Memory B cell (primary cell): ENCODE results near the gene DBH.

ENCODE experiments used
- ATAC-seq: fragments of 150-1000 bp; cut with Tn5 transposase; 2 replicates; pipeline ENCODE4 v1.10.0; 2021; ENCODE audit warnings: low read depth, mild to moderate bottlenecking, moderate library complexity
- DNase-seq, 2 donors: peaks; one replicate each; pipeline ENCODE4 v3.0.0; 2022; ENCODE audit warnings: low spot score in 2 of 2
- H3K27ac Mint-ChIP-seq: one replicate; pipeline ENCODE4 v1.8.0; 2022; ENCODE audit warnings: mild to moderate bottlenecking, moderate library complexity, mixed read lengths
- H3K27me3 Mint-ChIP-seq: one replicate; pipeline ENCODE4 v1.8.0; 2022; ENCODE audit warnings: mixed read lengths
- H3K36me3 Mint-ChIP-seq: one replicate; pipeline ENCODE4 v1.8.0; 2022; ENCODE audit warnings: mild to moderate bottlenecking, mixed read lengths
- H3K4me1 Mint-ChIP-seq: one replicate; pipeline ENCODE4 v1.8.0; 2022; ENCODE audit warnings: mixed read lengths
- H3K4me3 Mint-ChIP-seq: one replicate; pipeline ENCODE4 v1.8.0; 2022; ENCODE audit warnings: mild to moderate bottlenecking, moderate library complexity, mixed read lengths
- H3K9me3 Mint-ChIP-seq: one replicate; pipeline ENCODE4 v1.8.0; 2022; ENCODE audit warnings: mixed read lengths

DBH gene

GRCh38 chr9:133598978-133599377 is 37.2 kb upstream of the DBH start:
- H3K36me3 Mint-ChIP-seq: peaks cover 2% of the 10 kb centered on the region
- no peak for ATAC-seq
- H3K27ac Mint-ChIP-seq: no peak overlapping the region
- no peak for DNase-seq
- peaks cover 17% of the 10 kb centered on the region for H3K27me3 Mint-ChIP-seq
- no peak overlapping the region for H3K4me3 Mint-ChIP-seq
- peaks cover 5% of the 10 kb centered on the region for H3K9me3 Mint-ChIP-seq
- no peaks in the 10 kb centered on the region for H3K4me1 Mint-ChIP-seq

GRCh38 chr9:133599470-133600173 is 36.5 kb upstream of the DBH start:
- no peak for ATAC-seq
- no peak for DNase-seq
- Mint-ChIP-seq H3K9me3 (peaks cover 5% of the 10 kb centered on the region), H3K36me3 (peaks cover 2% of the 10 kb centered on the region), H3K4me3 (no peak overlapping the region), H3K4me1 (peaks cover 4% of the 10 kb centered on the region), H3K27me3 (peaks cover 17% of the 10 kb centered on the region), H3K27ac (no peak overlapping the region)

GRCh38 chr9:133600739-133601138 is 35.4 kb upstream of the DBH start:
- peaks cover 2% of the 10 kb centered on the region for H3K36me3 Mint-ChIP-seq
- DNase-seq (no peak), ATAC-seq (no peak)
- H3K4me3 Mint-ChIP-seq: no peak overlapping the region
- peaks cover 8% of the 10 kb centered on the region for H3K4me1 Mint-ChIP-seq
- peaks cover 14% of the 10 kb centered on the region for H3K27me3 Mint-ChIP-seq
- H3K9me3 Mint-ChIP-seq: peaks cover 5% of the 10 kb centered on the region
- H3K27ac Mint-ChIP-seq: no peak overlapping the region

GRCh38 chr9:133601746-133602145 is 34.4 kb upstream of the DBH start:
- Mint-ChIP-seq H3K4me1 (peaks cover 8% of the 10 kb centered on the region), H3K27me3 (peaks cover 13% of the 10 kb centered on the region), H3K9me3 (peaks cover 5% of the 10 kb centered on the region), H3K4me3 (no peak overlapping the region), H3K27ac (no peak overlapping the region), H3K36me3 (peaks cover 2% of the 10 kb centered on the region)
- ATAC-seq (no peak), DNase-seq (no peak)

GRCh38 chr9:133602277-133602676 is 33.9 kb upstream of the DBH start:
- H3K9me3 Mint-ChIP-seq: peaks cover 1% of the 10 kb centered on the region
- ATAC-seq: no peak
- H3K36me3 Mint-ChIP-seq: no peaks in the 10 kb centered on the region
- H3K4me1 Mint-ChIP-seq: peaks cover 8% of the 10 kb centered on the region
- no peak for DNase-seq
- H3K4me3 Mint-ChIP-seq: no peak overlapping the region
- H3K27me3 Mint-ChIP-seq: peaks cover 15% of the 10 kb centered on the region
- no peak overlapping the region for H3K27ac Mint-ChIP-seq

- ATAC-seq (no peak), DNase-seq (no peak)
- peaks cover 8% of the 10 kb centered on the region for H3K4me1 Mint-ChIP-seq
- no peak overlapping the region for H3K27ac Mint-ChIP-seq
- H3K27me3 Mint-ChIP-seq: peaks cover 15% of the 10 kb centered on the region
- no peaks in the 10 kb centered on the region for H3K36me3 Mint-ChIP-seq
- no peak overlapping the region for H3K4me3 Mint-ChIP-seq
- H3K9me3 Mint-ChIP-seq: no peaks in the 10 kb centered on the region
Observed at GRCh38 chr9:133603135-133603927, 32.8 kb upstream of the DBH start.

GRCh38 chr9:133604214-133604613 is 31.9 kb upstream of the DBH start:
- Mint-ChIP-seq H3K4me1 (peaks cover 8% of the 10 kb centered on the region), H3K9me3 (no peaks in the 10 kb centered on the region), H3K4me3 (no peak overlapping the region), H3K36me3 (no peaks in the 10 kb centered on the region), H3K27me3 (peaks cover 15% of the 10 kb centered on the region), H3K27ac (no peak overlapping the region)
- ATAC-seq (peak; percentile 46), DNase-seq (no peak)

- Mint-ChIP-seq H3K27me3 (peaks cover 20% of the 10 kb centered on the region), H3K9me3 (no peaks in the 10 kb centered on the region), H3K4me3 (peak overlapping the region; percentile 39)
Observed at GRCh38 chr9:133604856-133605255, 31.3 kb upstream of the DBH start.

GRCh38 chr9:133605446-133605845 is 30.7 kb upstream of the DBH start:
- H3K9me3 Mint-ChIP-seq: no peaks in the 10 kb centered on the region
- no peak overlapping the region for H3K27ac Mint-ChIP-seq
- H3K27me3 Mint-ChIP-seq: peaks cover 22% of the 10 kb centered on the region
- ATAC-seq (no peak), DNase-seq (no peak)
- H3K36me3 Mint-ChIP-seq: no peaks in the 10 kb centered on the region
- no peak overlapping the region for H3K4me3 Mint-ChIP-seq
- H3K4me1 Mint-ChIP-seq: peaks cover 8% of the 10 kb centered on the region

More at GRCh38 chr9:133604856-133605255, 31.3 kb upstream of the DBH start:
- no peak for ATAC-seq
- H3K4me1 Mint-ChIP-seq: peaks cover 8% of the 10 kb centered on the region
- DNase-seq: no peak
- no peak overlapping the region for H3K27ac Mint-ChIP-seq
- no peaks in the 10 kb centered on the region for H3K36me3 Mint-ChIP-seq

GRCh38 chr9:133605856-133606707 is 30.1 kb upstream of the DBH start:
- H3K4me1 Mint-ChIP-seq: peaks cover 8% of the 10 kb centered on the region
- no peaks in the 10 kb centered on the region for H3K9me3 Mint-ChIP-seq
- H3K36me3 Mint-ChIP-seq: no peaks in the 10 kb centered on the region
- no peak overlapping the region for H3K27ac Mint-ChIP-seq
- no peak overlapping the region for H3K4me3 Mint-ChIP-seq
- no peak for DNase-seq
- H3K27me3 Mint-ChIP-seq: peaks cover 23% of the 10 kb centered on the region
- no peak for ATAC-seq

GRCh38 chr9:133606708-133607025 is 29.5 kb upstream of the DBH start:
- H3K4me3 Mint-ChIP-seq: no peak overlapping the region
- H3K27me3 Mint-ChIP-seq: peaks cover 22% of the 10 kb centered on the region
- H3K27ac Mint-ChIP-seq: no peak overlapping the region
- no peaks in the 10 kb centered on the region for H3K9me3 Mint-ChIP-seq
- no peaks in the 10 kb centered on the region for H3K36me3 Mint-ChIP-seq
- H3K4me1 Mint-ChIP-seq: peaks cover 8% of the 10 kb centered on the region
- no peak for DNase-seq
- no peak for ATAC-seq

GRCh38 chr9:133607381-133607780 is 28.8 kb upstream of the DBH start:
- ATAC-seq (no peak), DNase-seq (no peak)
- Mint-ChIP-seq H3K36me3 (no peaks in the 10 kb centered on the region), H3K9me3 (no peaks in the 10 kb centered on the region), H3K4me3 (no peak overlapping the region), H3K27me3 (peaks cover 22% of the 10 kb centered on the region), H3K4me1 (peaks cover 8% of the 10 kb centered on the region), H3K27ac (no peak overlapping the region)

GRCh38 chr9:133607976-133608375 is 28.2 kb upstream of the DBH start:
- Mint-ChIP-seq H3K9me3 (no peaks in the 10 kb centered on the region), H3K36me3 (no peaks in the 10 kb centered on the region), H3K4me3 (no peak overlapping the region), H3K27me3 (peaks cover 22% of the 10 kb centered on the region), H3K4me1 (peaks cover 8% of the 10 kb centered on the region), H3K27ac (no peak overlapping the region)
- ATAC-seq (no peak), DNase-seq (no peak)

GRCh38 chr9:133608382-133608781 is 27.8 kb upstream of the DBH start:
- Mint-ChIP-seq H3K36me3 (no peaks in the 10 kb centered on the region), H3K9me3 (no peaks in the 10 kb centered on the region), H3K27me3 (peaks cover 24% of the 10 kb centered on the region), H3K4me1 (peaks cover 8% of the 10 kb centered on the region), H3K4me3 (no peak overlapping the region), H3K27ac (no peak overlapping the region)
- DNase-seq: no peak
- ATAC-seq: no peak
